ENCODE data around the gene SNRPE. TPM values are rescaled to one million over a fixed set of nuclear protein-coding genes. Genes with fewer than 3 reads are reported as not detected.

Gene SNRPE
- total RNA-seq, 1 donor, result 53.1 TPM

- TF ChIP-seq CTCF (IDR thresholded peaks at IDR 0.05; ENCODE audit: insufficient read depth, low read depth, low read length), result no peak
- no peak overlapping the region for H3K4me3 ChIP-seq (ENCODE audit: low read depth, low read length)
- DNase-seq (ENCODE audit: low read depth), result peak; percentile 54
Observed at GRCh38 chr1:203858055-203858454, 3.3 kb upstream of the SNRPE start.

GRCh38 chr1:203858975-203859374, 2.4 kb upstream of the SNRPE start:
- TF ChIP-seq CTCF (IDR thresholded peaks at IDR 0.05; ENCODE audit: insufficient read depth, low read depth, low read length), result no peak
- no peak overlapping the region for H3K4me3 ChIP-seq (ENCODE audit: low read depth, low read length)
- no peak for DNase-seq (ENCODE audit: low read depth)

GRCh38 chr1:203860396-203861025, 888 bp upstream of the SNRPE start:
- DNase-seq (ENCODE audit: low read depth), result peak; percentile 33
- peak overlapping the region; percentile 100 for H3K4me3 ChIP-seq (ENCODE audit: low read depth, low read length)

GRCh38 chr1:203867802-203868201, 6.4 kb downstream of the SNRPE start:
- no peak for DNase-seq (ENCODE audit: low read depth)
- no peak for TF ChIP-seq CTCF (IDR thresholded peaks at IDR 0.05; ENCODE audit: insufficient read depth, low read depth, low read length)
- H3K4me3 ChIP-seq (ENCODE audit: low read depth, low read length), result no peak overlapping the region

More at GRCh38 chr1:203860396-203861025, 888 bp upstream of the SNRPE start:
- no peak for TF ChIP-seq CTCF (IDR thresholded peaks at IDR 0.05; ENCODE audit: insufficient read depth, low read depth, low read length)

- TF ChIP-seq CTCF (IDR thresholded peaks at IDR 0.05; ENCODE audit: insufficient read depth, low read depth, low read length), result no peak
- DNase-seq (ENCODE audit: low read depth), result peak; percentile 78
- no peak overlapping the region for H3K4me3 ChIP-seq (ENCODE audit: low read depth, low read length)
Observed at GRCh38 chr1:203870245-203870644, 8.8 kb downstream of the SNRPE start.

GRCh38 chr1:203871114-203871880, 9.9 kb downstream of the SNRPE start:
- H3K4me3 ChIP-seq (ENCODE audit: low read depth, low read length), result no peak overlapping the region
- peak; percentile 85 for DNase-seq (ENCODE audit: low read depth)
- TF ChIP-seq CTCF (IDR thresholded peaks at IDR 0.05; ENCODE audit: insufficient read depth, low read depth, low read length), result peak; percentile 98
